Heart right ventricle (tissue), 16 donors: ENCODE measurements around the gene CPNE2. TPM values are rescaled to one million over a fixed set of nuclear protein-coding genes. Genes with fewer than 3 reads are reported as not detected.
"Not testable (repeated sequence)": the region's sequence is repeated elsewhere in the genome, so short reads cannot be mapped to it uniquely, and the experiment has no call there.

Source experiments
- ATAC-seq, 8 donors: fragments of 200-7000 bp; cut with Tn5 transposase; one replicate each; pipeline ENCODE4 v1.9.1; 2020; ENCODE audit warnings: mild to moderate bottlenecking in 8 of 8, moderate library complexity in 8 of 8, moderate number of reproducible peaks in 1 of 8
- DNase-seq, 2 donors: peaks; one replicate each; pipeline ENCODE4 v3.0.0-alpha.2; 2020
- H3K27ac ChIP-seq, 10 donors: fragments of 200-600 bp; sonication (generic) in 2 of 10; one replicate each; pipeline versions ENCODE4 v1.5.0 to v1.8.0; 2020 to 2022; ENCODE audit warnings: mild to moderate bottlenecking in 3 of 10
- H3K27me3 ChIP-seq, 7 donors: fragments of 200-600 bp; one replicate each; pipeline ENCODE4 v1.8.0; 2021 to 2022; ENCODE audit warnings: mild to moderate bottlenecking in 2 of 7
- H3K36me3 ChIP-seq, 9 donors: fragments of 200-600 bp; sonication (generic) in 1 of 9; one replicate each; pipeline versions ENCODE4 v1.5.0 to v1.8.0; 2020 to 2022; ENCODE audit warnings: mild to moderate bottlenecking in 2 of 9
- H3K4me1 ChIP-seq, 9 donors: fragments of 200-600 bp; sonication (generic) in 1 of 9; one replicate each; pipeline versions ENCODE4 v1.5.0 to v1.8.0; 2020 to 2022; ENCODE audit warnings: mild to moderate bottlenecking in 4 of 9
- H3K4me3 ChIP-seq, 10 donors: fragments of 200-600 bp; sonication (generic) in 2 of 10; one replicate each; pipeline versions ENCODE4 v1.5.0 to v1.8.0; 2020 to 2022; ENCODE audit warnings: mild to moderate bottlenecking in 7 of 10, moderate library complexity in 2 of 10
- H3K9me3 ChIP-seq, 11 donors: fragments of 200-600 bp in 10 of 11; sonication (generic) in 2 of 11; one replicate each; pipeline versions ENCODE4 v1.5.0 to v1.8.0; 2013 to 2022; ENCODE audit warnings: mild to moderate bottlenecking in 2 of 11, control low read depth in 1 of 11, moderate library complexity in 1 of 11
- WGBS, 2 donors: extraction: QIAGEN DNeasy Blood & Tissue Kit; methylation state at CpG; one replicate each; pipeline ENCODE4 v1.1.7; 2013; ENCODE audit warnings: inconsistent platforms in 1 of 2; 5-methylcytosine and 5-hydroxymethylcytosine counted together
- intact Hi-C, 10 donors: fragments of 100-400 bp; cut with DNase I; formaldehyde crosslinking; loops; one replicate each; pipeline versions ENCODE4 v1.11.1 to v1.14.2; 2022
- polyA plus RNA-seq, 2 donors: library from polyadenylated mRNA; stranded (reverse); fragments of 200-250 nt; gene quantifications; one replicate each; pipeline ENCODE4 v1.2.3, GENCODE V29; 2013
- total RNA-seq, 10 donors: library from RNA; stranded (reverse); fragmentation: NEBNext Ultra II Directional in 3 of 10; extraction: Animal tissue kit (Norgen Biotek cat#: 25700) in 3 of 10; gene quantifications; one replicate each; pipeline versions ENCODE4 v1.2.1 to v1.2.4, GENCODE V29; 2021 to 2023
- TF ChIP-seq, protein P1 (sequence below), 9 donors: fragments of 200-600 bp; sonication (generic) in 2 of 9; IDR thresholded peaks; one replicate each; pipeline versions ENCODE4 v1.5.0 to v1.8.0; 2021 to 2022; ENCODE audit warnings: antibody characterized with exemption in 9 of 9, mild to moderate bottlenecking in 5 of 9, moderate library complexity in 1 of 9
- donor health status: Arrhythmogenic right ventricular cardiomyopathy.
- donor health status: ischemic (EF 13 %, LVEDD 7.1; RV severe dilation, severe dysfunction).
- donor health status: healthy with polysubstance abuse.
- donor health status: DM: no; HTN: yes; CAD: no.
- donor health status: DM: no; HTN: no; CAD: no.
- donor health status: ischemic (EF 25% LVEDD 6.9; RV normal size, moderate dysfunction).
- donor health status: ischemic (EF 25% LVEDD 5.7; RV mildly dilated, moderate dysfunction).
- donor health status: healthy.
- donor health status: DM: yes; HTN: yes; CAD: no.
- donor health status: Ischemic cardiomyopathy.
- donor health status: ischemic (EF 35%, LVEDD 5.7; RV mildly dilated, moderate dysfunction).
- donor health status: nonischemic (EF 11% LVEDD 7.7; RV severe dilation, severe dysfunction).
- donor health status: DM: yes; HTN: yes; CAD: no.
- donor health status: PGD.
- donor health status: ischemic (EF 29% LVEDD 5.4; RV normal size, mild dysfunction).
- donor health status: nonischemic (EF 23%, LVEDD 6.1; RV moderate dilation, normal function).

Gene CPNE2
- total and polyA plus RNA-seq, 12 donors = 6.5 to 32.1 (median 11.0) TPM

DNA sequence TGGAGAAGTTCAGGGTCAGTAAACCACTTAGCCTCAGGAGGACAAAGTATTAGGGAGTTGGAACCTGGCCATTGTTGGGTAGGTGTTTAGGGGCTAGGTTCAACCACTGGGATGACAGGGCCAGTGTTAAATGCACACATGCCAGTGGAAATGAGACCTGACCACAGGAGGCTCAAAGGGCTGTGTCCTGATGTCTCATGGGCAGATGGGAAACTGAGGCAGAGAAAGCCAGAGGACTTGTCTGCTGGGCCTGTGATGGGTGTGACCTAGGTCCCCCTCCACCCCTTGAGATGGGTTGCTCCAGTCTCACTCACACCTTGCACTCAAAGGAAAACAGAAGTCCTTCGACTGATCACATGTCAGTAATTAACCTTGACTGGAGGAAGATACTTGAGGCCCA lies 16.0 kb downstream of the CPNE2 start:
- peaks cover 0 to 54% (median 37%) of the 10 kb centered on the region in 9 donors for H3K4me1 ChIP-seq

DNA sequence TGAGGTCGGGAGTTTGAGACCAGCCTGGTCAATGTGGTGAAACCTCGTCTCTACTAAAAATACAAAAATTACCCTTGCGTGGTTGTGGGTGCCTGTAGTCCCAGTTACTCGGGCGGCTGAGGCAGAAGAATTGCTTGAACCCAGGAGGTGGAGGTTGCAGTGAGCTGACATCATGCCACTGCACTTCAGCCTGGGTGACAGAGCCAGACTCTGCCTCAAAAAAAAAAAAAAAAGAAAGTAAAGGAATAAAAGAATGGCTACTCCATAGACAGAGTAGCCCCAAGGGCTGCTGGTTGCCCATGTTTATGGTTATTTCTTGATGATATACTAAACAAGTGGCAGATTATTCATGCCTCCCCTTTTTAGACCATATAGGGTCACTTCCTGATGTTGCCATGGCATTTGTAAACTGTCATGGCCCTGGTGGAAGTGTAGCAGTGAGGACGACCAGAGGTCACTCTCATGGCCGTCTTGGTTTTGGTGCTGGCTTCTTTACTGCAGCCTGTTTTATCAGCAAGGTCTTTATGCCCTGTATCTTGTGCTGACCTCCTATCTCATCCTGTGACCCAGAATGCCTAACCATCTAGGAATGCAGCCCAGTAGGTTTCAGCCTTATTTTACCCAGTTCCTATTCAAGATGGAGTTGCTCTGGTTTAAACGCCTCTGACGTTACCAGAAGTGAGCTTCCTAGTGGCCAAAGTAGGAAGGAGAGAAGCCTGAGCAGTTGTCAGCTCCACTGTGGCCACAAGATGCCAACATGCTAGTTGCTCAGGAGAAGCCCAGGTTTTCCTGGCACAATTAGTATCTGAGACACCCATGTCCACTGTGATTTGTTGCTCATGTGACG lies 17.1 kb downstream of the CPNE2 start:
- H3K4me3 ChIP-seq, H3K27ac ChIP-seq, ATAC-seq, H3K27me3 ChIP-seq, H3K9me3 ChIP-seq, DNase-seq: not testable (repeated sequence)
- peaks cover 0 to 53% (median 37%) of the 10 kb centered on the region in 9 donors for H3K4me1 ChIP-seq
- intact Hi-C loops = loop anchor here in 2 of 10 donors (5.0 to 10.0 kb wide), 2 partner anchors 38 to 45 kb away; no protein-coding TSS in a partner anchor
- 90 to 93% methylated on average over 10 of the region's 10 CpGs for WGBS, 2 donors
- peaks cover 0 to 20% (median 0%) of the 10 kb centered on the region in 9 donors for H3K36me3 ChIP-seq

More for the DNA sequence above, 16.0 kb downstream of the CPNE2 start:
- Histone ChIP-seq H3K27me3 (no peaks in the 10 kb centered on the region), H3K4me3 (no peak overlapping the region), H3K36me3 (peaks cover 0 to 9% (median 0%) of the 10 kb centered on the region in 9 donors), H3K27ac (no peak overlapping the region), H3K9me3 (no peaks in the 10 kb centered on the region)
- ATAC-seq (no peak), DNase-seq (no peak)
- intact Hi-C loops = loop anchor here in 2 of 10 donors (5.0 to 10.0 kb wide), 2 partner anchors 39 to 46 kb away; no protein-coding TSS in a partner anchor
- 74 to 81% methylated on average over 1 of the region's 1 CpG for WGBS, 2 donors
- TF ChIP-seq, protein P1, sequence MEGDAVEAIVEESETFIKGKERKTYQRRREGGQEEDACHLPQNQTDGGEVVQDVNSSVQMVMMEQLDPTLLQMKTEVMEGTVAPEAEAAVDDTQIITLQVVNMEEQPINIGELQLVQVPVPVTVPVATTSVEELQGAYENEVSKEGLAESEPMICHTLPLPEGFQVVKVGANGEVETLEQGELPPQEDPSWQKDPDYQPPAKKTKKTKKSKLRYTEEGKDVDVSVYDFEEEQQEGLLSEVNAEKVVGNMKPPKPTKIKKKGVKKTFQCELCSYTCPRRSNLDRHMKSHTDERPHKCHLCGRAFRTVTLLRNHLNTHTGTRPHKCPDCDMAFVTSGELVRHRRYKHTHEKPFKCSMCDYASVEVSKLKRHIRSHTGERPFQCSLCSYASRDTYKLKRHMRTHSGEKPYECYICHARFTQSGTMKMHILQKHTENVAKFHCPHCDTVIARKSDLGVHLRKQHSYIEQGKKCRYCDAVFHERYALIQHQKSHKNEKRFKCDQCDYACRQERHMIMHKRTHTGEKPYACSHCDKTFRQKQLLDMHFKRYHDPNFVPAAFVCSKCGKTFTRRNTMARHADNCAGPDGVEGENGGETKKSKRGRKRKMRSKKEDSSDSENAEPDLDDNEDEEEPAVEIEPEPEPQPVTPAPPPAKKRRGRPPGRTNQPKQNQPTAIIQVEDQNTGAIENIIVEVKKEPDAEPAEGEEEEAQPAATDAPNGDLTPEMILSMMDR (IDR thresholded peaks at IDR 0.05) = no peak

DNA sequence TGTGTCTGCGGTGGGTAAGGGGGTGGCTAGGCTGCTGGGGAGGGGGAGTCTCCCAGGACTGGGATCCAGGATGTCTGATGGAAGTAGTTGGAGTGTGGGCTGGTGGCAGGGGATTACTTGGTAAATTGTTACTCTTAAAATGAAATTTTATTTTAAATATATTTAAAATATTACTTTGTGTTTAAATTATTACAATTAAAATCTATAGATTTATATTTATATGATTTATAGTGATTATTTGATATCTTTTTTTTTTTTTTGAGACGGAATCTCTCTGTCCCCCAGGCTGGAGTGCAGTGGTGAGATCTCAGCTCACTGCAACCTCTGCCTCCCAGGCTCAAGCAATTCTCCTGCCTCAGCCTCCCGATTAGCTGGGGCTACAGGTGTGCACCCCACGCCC lies 18.6 kb downstream of the CPNE2 start:
- TF ChIP-seq, protein P1 (IDR thresholded peaks at IDR 0.05) = no peak
- peaks cover 0 to 54% (median 35%) of the 10 kb centered on the region in 9 donors for H3K4me1 ChIP-seq
- DNase-seq (no peak), ATAC-seq (no peak)
- intact Hi-C loops = no loop called here
- no peak overlapping the region for H3K27ac ChIP-seq
- no peaks in the 10 kb centered on the region for H3K27me3 ChIP-seq
- no peaks in the 10 kb centered on the region for H3K9me3 ChIP-seq
- peaks cover 0 to 23% (median 0%) of the 10 kb centered on the region in 9 donors for H3K36me3 ChIP-seq
- 94 to 95% methylated on average over 4 of the region's 4 CpGs for WGBS, 2 donors
- H3K4me3 ChIP-seq = no peak overlapping the region

DNA sequence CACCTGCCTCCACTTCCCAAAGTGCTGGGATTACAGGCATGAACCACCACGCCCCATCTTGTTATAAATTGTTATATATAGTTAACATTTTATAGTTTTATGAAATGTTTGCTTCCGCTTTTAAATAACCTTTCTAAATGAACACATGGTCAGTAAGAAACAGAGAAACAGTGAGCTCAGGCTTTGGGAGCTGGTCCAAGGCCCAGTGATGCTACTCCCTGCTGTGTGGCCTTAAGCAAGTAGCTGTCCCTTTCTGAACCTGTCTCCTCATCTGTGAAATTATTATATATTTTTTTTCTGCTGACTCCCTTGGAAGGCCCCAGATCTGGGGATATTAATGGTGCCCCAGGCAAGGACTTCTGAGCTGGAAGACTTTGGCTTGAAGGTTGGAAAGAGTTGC lies 19.0 kb downstream of the CPNE2 start:
- 94 to 100% methylated on average over 2 of the region's 2 CpGs for WGBS, 2 donors
- no peaks in the 10 kb centered on the region for H3K27me3 ChIP-seq
- intact Hi-C loops = no loop called here
- peaks cover 0 to 53% (median 34%) of the 10 kb centered on the region in 9 donors for H3K4me1 ChIP-seq
- no peak for DNase-seq
- ATAC-seq = no peak
- no peak overlapping the region for H3K4me3 ChIP-seq
- H3K36me3 ChIP-seq = peaks cover 0 to 27% (median 0%) of the 10 kb centered on the region in 9 donors
- no peaks in the 10 kb centered on the region for H3K9me3 ChIP-seq
- no peak overlapping the region for H3K27ac ChIP-seq
- TF ChIP-seq, protein P1 (IDR thresholded peaks at IDR 0.05) = no peak
